GM21717 (cell line): ENCODE measurements around the gene OBSCN.
"Not testable (repeated sequence)": the region's sequence is repeated elsewhere in the genome, so short reads cannot be mapped to it uniquely, and the experiment has no call there.

ENCODE experiments used
- ATAC-seq: cut with Tn5 transposase; IDR thresholded peaks from one replicate; pipeline ENCODE4 v1.9.1; 2021; ENCODE audit warnings: mild to moderate bottlenecking, moderate library complexity; ENCODE audit not compliant: unreplicated experiment

OBSCN gene

GRCh38 chr1:228256626-228257375 is 49.0 kb downstream of the OBSCN start:
- no peak for ATAC-seq

DNA sequence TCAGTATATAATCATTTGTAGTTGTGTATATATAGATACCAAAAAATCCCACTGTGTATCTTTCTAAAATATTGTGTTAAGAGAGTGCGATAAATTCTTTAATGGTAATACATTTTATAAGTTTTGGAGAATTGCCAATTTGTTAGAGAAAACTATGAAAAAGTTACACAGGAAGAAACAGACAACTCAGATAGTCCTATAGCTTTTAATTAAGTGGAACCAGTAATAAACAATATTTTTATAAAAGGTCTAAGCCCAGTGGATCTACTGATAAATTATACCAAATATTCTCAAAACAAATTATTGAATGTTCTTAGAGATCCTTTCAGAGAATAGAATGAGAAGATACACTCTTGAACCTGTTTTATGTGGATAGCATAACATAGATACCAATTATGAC is 50.6 kb downstream of the OBSCN start:
- no peak for ATAC-seq

- ATAC-seq, result no peak
Observed at GRCh38 chr1:228259368-228259894, 51.6 kb downstream of the OBSCN start.

DNA sequence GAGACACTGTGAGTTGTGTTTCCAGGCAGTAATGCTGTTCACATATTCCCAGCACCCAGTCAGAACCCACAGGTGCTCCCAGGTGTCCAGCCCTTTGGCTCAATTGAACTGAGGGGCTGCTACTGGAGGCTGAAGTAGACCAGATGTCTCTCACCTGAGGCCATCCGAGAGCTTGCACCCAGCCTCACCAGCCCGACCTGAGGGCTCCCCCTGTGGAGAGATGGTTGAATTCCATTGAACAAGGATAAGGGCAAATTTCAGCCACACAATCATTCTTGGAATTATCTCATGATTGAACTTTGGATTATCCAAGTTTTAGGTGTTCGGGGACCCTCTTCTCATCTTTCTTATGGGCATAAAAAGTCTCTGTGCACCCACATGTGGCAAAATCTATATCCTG is 52.1 kb downstream of the OBSCN start:
- no peak for ATAC-seq

GRCh38 chr1:228261706-228262105 is 53.9 kb downstream of the OBSCN start:
- ATAC-seq, result no peak

- ATAC-seq, result no peak
Observed at GRCh38 chr1:228262475-228262874, 54.6 kb downstream of the OBSCN start.

DNA sequence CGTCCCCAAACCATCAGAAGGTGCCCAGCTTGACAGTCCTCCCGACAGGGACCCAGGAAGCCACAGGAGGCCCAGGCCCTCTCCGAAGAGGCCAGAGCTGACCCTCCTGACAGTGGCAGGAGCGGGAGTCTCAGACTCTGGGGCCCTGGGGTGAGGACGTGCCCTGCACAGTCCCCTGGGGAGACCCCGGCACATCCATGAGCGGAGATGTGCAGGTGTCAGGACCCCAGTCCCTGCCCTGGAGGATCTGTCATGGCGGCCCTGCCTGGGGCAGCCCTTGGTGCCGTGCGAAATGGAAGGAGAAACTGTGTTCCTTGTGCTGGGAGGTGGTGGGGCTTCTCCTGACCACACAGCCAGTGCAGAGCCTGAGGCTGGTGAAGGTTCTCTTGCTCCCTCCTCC is 55.8 kb downstream of the OBSCN start:
- ATAC-seq, result no peak

DNA sequence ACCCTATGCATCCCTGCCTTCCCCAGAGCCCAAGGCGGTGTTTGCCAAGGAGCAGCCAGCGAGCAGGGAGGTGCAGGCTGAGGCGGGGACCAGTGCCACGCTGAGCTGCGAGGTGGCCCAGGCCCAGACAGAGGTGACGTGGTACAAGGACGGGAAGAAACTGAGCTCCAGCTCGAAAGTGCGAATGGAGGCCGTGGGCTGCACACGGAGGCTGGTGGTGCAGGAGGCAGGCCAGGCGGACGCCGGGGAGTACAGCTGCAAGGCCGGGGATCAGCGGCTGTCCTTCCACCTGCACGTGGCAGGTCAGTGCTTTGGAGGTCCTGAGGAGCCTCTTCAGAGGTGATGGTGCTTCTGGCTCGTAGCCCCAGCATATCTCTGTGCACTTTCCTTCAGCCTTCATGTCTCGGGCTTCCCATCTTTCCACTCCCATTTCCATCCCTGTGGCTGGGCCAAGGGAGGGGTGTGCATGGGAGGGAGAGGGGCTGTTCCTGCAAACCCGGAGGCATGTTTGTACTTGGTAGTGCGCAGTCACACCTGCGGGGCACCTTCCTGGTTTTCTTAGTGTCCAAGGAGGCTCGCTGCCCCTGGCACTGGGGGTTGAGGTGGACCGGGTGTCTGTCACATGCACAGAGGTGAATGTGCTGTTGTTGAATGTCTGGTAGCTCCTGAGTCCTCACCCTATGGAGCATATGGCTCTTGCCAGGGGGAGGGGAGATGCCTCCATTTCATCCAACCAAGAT is 56.4 kb downstream of the OBSCN start:
- ATAC-seq, result no peak

GRCh38 chr1:228265167-228265566 is 57.3 kb downstream of the OBSCN start:
- no peak for ATAC-seq

GRCh38 chr1:228267962-228268880 is 60.4 kb downstream of the OBSCN start:
- ATAC-seq, result no peak

- ATAC-seq, result no peak
Observed at GRCh38 chr1:228268881-228269265, 61.0 kb downstream of the OBSCN start.

DNA sequence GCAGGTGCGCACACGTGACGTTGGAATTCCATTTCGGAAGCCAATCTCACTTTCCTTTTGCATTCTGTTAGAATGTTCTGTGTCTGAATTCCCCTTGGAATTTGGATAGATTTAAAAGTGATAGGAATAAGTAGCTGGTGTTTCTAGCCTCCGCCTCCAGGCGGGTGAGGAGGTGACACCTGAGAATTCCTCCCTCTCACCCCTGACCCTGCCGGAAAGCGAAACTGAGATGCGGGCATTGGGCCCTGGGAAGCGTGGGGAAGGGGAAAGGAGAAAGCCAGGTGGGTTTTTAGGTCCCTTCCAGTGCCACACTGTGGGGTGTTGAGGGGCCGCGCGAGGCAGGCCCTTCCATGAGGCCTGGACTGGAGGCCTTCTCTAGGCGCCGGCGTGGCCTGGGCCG is 61.6 kb downstream of the OBSCN start:
- ATAC-seq, result not testable (repeated sequence)

GRCh38 chr1:228270032-228270431 is 62.2 kb downstream of the OBSCN start:
- ATAC-seq, result no peak

DNA sequence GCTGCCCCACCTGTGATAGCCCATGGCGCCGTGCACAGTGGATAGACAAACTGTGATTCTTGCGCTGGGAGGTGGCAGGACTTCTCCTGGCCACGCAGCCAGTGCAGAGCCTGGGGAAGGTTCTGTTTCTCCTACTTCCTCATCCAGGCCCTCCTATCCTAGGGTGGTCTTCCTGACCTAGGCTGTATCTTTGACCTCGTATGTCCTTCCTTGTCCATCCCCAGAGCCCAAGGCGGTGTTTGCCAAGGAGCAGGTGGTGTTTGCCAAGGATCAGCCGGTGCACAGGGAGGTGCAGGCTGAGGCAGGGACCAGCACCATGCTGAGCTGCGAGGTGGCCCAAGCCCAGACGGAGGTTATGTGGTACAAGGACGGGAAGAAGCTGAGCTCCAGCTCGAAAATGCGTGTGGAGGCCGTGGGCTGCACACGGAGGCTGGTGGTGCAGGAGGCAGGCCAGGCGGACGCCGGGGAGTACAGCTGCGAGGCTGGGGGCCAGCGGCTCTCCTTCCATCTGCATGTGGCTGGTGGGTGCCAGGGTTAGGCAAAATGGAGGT is 63.9 kb downstream of the OBSCN start:
- no peak for ATAC-seq

DNA sequence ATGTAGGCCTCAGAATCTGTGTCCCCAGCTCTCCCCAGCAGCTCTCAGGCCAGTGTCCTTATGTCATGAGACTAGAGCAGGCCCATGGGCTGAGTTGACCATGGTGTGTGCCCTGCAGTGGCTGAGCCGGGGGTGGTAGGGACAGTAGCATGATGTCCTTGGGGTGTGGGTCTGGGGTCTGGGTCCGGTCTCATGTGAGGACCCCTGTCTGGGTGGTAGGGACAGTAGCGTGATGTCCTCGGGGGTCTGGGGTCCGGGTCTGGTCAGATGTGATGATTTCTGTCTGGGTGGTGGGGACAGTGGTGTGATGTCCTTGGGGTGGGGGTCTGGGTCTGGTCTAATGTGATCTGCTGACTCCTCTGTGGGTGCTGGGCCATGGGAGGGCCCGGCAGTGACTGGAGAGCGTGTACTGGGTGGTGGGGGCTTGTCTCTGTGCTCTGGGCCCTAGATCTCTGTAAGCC is 64.5 kb downstream of the OBSCN start:
- no peak for ATAC-seq

GRCh38 chr1:228272831-228273571 is 65.2 kb downstream of the OBSCN start:
- no peak for ATAC-seq

DNA sequence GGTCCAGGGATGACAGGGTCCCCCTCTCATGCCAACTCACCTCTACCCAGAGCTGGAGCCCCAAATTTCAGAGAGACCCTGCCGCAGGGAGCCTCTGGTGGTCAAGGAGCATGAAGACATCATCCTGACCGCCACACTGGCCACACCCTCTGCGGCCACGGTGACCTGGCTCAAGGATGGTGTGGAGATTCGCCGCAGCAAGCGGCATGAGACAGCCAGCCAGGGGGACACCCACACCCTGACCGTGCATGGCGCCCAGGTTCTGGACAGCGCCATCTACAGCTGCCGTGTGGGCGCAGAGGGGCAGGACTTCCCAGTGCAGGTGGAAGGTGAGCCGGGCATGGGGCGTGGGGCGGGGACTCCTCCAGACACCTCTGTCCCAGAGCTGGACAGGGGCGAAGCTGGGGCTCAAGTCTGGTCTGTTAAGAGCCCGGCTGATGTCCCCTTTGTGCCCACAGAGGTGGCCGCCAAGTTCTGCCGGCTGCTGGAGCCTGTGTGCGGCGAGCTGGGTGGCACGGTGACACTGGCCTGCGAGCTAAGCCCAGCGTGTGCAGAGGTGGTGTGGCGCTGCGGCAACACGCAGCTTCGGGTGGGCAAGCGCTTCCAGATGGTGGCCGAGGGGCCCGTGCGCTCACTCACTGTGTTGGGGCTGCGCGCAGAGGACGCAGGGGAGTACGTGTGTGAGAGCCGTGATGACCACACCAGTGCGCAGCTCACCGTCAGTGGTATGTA is 66.0 kb downstream of the OBSCN start:
- no peak for ATAC-seq

- no peak for ATAC-seq
Observed at GRCh38 chr1:228274452-228275178, 66.8 kb downstream of the OBSCN start.

- no peak for ATAC-seq
Observed at GRCh38 chr1:228275179-228275429, 67.3 kb downstream of the OBSCN start.
